ENCODE results near the gene TMUB1.
A peak's percentile ranks its signal among the peaks of the same experiment; 100 is the strongest.
"Not testable (repeated sequence)": the region's sequence is repeated elsewhere in the genome, so short reads cannot be mapped to it uniquely, and the experiment has no call there.

TMUB1 gene

DNA sequence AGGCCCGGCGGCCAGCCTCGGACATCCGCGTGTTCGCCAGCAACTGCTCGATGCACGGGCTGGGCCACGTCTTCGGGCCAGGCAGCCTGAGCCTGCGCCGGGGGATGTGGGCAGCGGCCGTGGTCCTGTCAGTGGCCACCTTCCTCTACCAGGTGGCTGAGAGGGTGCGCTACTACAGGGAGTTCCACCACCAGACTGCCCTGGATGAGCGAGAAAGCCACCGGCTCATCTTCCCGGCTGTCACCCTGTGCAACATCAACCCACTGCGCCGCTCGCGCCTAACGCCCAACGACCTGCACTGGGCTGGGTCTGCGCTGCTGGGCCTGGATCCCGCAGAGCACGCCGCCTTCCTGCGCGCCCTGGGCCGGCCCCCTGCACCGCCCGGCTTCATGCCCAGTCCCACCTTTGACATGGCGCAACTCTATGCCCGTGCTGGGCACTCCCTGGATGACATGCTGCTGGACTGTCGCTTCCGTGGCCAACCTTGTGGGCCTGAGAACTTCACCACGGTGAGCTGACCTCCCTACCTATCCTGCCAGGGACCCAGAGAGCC lies 34.3 kb downstream of the TMUB1 start:
- no peak for DNase-seq

DNA sequence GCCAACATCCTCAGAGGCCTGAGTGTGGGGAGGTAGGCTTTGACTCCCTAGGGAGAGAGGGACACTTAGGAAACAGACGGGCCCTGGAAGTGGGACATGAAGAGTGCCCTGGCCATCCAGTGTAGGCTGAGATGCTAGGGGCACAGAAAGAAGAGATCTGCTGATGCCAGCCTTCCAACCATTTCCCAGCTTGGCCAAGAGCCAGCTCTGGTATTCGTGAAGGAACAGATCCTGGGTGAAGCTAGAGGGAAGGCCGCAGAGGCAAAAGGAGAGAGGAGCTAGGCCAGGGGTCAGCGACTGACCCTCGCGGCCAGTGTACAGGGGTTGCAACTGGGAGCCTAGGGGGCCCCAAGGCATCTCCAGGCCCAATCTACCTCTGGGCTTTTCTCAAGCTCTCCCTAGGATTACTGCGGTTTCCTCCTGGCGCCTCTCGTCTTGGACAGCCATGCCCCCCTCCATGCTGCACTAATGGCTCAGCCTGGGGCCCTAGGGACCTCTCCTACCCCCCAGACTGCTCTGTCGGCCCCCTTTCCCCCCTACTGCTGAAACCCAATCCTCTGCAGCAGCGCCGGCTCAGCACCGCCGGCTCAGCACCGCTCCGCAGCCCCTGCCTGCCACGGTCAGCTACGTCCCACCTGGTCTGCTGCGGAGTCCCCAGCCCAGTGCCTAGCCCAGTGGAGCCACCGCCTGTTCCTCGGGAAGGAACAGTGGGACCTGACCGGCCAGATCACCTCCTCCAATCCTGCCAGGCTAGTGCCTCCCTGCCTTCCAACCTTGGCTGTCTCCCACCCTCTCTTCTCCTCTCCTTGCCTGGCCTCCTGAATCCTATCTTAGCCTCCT lies 35.1 kb downstream of the TMUB1 start, which contains the start of gene ASIC3:
TSS of gene ASIC3 (plus strand) at position 556 of the 840 bp plus-strand sequence. CDS start 355 bp downstream, outside the sequence.
- DNase-seq, result no peak

DNA sequence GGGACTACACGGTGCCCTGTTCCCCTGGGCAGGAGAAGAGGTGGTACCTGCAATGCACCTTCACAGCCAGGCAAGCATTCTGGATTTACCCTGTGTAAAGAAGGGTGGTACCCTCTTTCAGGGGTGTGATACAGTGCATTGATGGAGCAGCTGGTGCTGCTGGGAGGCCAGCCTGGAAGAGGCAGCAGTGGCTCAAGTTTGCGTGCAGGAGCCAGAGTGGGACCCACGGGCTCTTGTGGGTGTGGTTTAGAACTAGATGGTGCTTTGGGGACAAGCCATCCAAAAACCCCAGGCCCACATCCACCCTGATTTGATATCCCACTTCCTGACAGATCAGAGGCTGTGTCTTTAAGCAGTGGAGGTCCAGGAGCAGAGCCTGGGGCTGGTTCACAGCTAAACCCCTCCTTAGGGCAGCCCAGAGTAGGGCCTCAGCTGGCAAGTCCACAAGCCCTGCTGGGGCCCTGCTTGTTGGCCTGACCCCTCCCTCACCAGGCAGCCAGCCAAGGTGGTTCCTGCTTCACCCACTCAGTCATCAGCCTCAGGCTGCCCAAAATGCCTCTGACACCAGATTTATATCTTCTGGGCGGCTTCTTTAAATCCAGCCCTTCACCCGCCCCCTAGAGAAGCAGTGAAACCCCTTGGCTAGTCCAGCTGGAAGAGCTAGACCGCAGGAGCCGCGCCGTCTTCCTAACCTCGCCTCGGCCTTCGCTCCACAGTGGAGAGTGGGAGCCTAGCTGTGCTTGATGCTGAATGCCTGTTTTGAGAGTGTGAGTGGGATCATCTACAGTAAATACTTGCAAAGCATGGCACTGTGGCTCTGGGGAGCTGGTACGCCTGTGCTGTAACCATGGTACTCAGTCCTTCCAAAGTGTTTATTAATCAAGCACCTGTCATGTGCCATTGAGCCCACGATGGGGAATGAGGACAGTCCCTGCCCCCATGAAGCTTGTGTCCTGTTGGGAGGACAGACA lies 36.4 kb downstream of the TMUB1 start:
- DNase-seq, result no peak

DNA sequence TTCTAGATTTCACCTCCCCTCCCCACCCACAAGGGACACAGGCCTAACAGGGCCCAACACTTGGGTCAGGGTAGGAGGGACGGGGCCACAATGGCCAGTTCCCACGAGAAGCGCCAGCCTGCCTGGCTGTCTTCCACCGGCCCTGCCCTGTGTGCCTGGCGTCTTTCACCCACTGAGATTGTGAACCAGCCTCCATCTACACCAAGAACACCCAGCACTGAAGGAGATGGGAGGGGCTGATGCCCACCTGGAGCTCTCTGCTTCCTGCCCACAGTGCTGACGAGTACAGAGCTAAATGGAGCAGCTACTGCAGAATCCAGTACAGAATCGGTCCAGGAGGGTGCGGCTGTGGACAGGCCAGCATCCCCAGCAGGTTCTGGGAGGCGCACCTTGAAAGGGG lies 37.3 kb downstream of the TMUB1 start:
- no peak for DNase-seq

DNA sequence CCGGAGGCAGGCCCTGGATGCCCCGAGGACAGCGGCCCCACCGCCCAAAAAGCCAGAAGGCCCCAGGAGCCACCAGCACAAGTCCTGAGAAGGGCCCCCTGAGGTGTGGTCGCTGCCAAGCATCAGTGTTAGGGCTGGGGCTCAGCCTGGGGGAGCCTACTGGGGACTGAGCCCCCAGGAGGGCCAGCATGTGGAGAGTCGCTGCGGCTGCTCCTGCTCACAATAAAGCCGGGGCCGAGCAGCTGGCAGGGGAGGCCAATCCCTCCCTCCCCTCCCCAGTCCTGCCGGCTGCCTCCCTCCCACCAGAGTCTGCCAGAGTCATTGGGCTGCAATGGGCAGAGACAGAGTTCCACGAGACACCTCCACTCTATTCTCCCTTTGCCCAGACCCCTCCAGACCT lies 38.0 kb downstream of the TMUB1 start:
- DNase-seq, result no peak

DNA sequence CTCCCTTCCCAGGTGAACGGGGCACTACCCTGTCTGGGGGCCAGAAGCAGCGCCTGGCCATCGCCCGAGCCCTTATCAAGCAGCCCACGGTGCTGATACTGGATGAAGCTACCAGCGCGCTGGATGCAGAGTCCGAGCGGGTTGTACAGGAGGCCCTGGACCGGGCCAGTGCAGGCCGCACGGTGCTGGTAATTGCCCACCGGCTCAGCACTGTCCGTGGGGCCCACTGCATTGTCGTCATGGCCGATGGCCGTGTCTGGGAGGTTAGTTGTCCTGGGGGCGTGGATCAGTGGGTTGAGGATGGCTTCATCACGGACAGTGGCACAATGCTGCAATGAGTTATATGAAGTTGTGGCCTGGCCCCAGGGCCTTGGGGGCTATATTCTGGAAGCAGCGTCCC lies 39.3 kb downstream of the TMUB1 start:
- no peak for DNase-seq

DNA sequence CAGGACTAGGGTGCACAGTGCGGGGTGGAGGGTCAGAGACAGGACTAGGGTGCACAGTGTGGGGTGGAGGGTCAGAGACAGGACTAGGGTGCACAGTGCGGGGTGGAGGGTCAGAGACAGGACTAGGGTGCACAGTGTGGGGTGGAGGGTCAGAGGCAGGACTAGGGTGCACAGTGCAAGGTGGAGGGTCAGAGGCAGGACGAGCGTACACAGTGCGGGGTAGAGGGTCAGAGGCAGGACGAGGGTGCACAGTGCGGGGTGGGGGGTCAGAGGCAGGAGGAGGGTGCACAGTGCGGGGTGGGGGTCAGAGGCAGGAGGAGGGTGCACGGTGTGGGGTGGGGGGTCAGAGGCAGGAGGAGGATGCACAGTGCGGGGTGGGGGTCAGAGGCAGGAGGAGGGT lies 39.8 kb downstream of the TMUB1 start:
- not testable (repeated sequence) for DNase-seq

DNA sequence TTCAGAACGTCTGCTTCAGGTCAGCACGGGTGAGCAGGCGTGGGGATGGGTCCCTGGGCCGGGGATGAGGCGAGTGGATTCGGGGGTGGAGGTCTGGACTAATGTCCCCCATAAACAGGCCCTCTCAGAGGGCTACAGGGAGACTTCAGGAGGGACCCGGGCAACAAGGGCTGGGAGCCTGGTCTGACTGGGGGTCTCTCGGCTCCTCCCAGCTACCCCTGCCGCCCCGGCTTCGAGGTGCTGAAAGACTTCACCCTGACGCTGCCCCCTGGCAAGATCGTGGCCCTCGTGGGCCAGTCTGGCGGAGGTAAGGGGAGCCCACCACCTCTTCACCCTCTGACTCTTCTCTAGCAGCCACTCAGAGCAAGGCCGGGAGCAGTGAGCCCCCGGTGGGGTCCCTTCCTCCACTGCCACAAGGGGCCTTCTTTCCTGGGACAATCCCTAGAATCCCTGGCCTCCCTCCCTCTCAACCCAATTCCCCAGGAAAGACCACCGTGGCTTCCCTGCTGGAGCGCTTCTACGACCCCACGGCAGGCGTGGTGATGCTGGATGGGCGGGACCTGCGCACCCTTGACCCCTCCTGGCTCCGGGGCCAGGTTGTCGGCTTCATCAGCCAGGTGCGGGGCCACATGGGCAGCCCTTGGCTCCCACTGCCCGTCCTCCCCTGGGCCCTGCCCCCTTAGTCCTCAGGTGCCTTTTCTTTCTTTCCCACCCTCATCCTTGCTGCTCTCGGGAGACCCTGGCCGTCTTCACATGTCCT lies 42.5 kb downstream of the TMUB1 start:
- no peak for DNase-seq

DNA sequence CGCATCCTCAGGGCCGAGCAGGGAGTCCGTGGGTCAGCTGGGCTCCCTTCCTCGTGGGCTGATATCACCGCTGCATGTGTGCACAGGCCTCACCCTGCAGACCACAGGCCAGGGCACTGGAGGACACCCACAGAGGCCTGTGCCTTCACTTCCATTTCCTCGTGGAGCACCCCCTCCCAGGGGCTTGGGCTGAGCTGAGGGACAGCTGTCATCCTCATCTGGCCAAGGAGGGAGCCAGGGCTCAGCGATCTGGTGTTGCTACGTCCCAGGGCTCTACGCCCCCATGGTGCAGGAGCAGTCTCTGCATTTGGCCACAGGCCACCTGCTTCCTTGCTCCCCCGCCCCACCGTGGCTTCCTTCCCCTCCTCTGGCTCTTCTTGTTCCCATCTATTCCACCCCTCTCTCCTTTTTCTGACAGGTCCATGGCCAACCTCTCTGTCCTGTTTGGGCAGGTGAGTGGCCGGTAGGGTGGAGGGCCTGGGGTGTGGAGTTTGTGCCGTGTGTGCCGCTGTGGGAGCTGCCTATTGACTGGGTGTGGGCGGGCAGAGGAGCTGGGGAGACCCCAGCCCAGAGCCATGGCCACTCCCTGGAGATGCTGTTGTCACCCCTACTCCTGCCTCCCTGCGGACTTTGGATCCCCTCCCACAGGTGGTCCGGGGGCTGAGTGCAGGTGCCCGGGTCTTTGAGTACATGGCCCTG lies 43.3 kb downstream of the TMUB1 start:
- no peak for DNase-seq

DNA sequence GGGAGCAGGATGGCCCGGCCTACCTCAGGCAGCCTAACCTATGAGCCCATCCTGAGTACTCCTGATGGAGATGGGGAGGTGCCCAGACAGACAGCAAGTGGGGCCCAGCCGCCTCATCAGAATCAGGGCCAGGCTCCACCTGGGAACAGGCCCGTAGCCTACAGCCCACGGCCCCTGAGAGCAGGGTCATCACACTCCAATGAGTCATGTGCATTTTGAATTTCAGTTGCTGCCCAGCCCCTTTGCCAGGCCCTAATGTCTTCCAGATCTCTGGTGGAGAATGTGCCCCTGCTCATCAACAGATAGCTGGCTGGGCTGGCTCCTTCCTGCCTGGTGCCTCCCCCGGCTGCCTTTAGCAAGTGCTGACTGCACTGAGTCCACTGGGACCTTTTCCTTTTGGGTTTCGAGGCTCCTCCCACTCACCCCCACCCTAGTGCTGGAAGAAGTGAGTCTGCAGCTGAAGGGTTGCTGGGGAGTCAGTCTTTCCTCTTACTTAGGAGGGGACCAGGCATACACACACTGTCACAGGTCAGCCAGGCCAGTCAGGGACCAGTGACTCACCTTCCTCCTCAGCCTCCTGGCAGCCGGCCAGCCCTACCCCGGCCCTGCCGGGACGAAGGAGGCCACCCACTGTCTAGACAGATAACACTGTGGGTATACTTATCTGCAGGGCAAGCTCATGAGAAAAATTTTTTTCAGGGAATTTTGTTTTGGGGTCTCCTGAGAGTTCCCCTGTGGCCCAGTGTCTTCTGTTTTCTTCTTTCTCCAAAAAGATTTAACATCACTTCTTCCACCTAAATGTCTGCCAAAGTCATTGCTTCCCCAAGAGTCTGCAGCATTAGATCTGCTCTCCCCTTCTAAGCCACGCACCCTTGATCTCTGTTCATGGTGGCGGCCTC lies 44.1 kb downstream of the TMUB1 start:
- peak; percentile 51 to 55 for DNase-seq

DNA sequence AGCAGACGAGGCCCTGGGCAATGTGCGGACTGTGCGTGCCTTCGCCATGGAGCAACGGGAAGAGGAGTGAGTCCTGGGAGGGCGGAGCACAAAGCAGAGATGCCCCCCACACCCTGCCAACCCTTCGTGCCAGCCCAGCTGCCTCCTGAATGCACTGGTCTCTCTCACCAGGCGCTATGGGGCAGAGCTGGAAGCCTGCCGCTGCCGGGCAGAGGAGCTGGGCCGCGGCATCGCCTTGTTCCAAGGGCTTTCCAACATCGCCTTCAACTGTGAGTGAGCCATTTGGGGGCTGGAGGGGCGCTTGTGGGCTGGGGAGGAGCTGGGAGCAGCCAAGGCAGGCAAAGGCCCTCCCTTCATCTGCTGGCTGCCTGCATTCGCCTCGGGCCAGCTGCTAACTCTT lies 47.4 kb downstream of the TMUB1 start:
- no peak for DNase-seq

DNA sequence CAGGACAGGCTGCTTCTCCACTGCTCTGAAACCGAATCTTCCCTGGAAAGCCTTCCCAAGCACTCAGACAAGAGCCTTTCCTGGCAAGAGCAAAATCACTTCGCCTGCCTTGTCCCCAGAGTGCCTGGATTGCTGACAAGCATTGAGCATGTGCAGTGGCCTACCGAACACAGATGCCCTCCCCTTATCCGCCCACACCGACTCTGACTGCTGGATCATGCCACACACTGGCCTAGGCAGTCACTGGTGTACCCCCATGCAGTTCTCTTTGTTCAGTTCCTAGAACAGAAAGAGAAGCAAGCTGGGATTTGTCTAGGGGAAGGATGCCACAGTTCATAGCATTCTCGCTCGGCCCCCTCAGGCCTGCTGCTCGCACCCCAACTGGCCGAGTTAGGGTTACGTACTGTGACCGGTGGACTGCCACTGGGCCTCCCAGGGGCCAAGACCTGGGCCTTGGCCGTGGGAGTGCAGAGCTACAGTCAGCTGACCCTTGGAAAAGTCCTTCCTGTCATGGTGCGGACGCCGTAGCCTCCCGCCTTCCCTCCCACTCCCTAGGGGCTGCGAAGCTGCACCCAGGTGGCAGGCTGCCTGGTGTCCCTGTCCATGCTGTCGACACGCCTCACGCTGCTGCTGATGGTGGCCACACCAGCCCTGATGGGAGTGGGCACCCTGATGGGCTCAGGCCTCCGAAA lies 48.1 kb downstream of the TMUB1 start:
- no peak for DNase-seq

DNA sequence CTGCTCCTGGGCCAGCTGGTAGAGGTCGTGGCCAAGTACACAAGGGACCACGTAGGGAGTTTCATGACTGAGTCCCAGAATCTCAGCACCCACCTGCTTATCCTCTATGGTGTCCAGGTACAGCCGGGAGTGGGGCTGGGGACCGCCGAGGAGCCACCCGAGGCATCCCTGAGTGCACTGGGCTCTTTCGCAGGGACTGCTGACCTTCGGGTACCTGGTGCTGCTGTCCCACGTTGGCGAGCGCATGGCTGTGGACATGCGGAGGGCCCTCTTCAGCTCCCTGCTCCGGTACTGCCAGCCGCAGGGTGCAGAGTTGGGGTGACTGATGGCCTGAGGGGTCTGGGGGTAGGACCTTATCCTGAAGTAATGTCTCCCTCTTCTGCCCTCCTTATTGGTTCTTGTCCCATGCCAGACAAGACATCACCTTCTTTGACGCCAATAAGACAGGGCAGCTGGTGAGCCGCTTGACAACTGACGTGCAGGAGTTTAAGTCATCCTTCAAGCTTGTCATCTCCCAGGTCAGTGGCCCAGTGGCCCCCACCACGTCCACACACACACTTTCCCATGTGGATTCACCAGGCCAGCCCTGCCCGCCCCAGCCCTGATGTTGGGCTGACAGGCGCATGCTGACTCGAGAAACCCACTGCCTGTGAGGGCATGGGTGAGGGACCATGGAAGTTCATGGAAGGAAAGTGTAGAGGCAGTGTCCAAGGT lies 48.8 kb downstream of the TMUB1 start:
- DNase-seq, result no peak

DNA sequence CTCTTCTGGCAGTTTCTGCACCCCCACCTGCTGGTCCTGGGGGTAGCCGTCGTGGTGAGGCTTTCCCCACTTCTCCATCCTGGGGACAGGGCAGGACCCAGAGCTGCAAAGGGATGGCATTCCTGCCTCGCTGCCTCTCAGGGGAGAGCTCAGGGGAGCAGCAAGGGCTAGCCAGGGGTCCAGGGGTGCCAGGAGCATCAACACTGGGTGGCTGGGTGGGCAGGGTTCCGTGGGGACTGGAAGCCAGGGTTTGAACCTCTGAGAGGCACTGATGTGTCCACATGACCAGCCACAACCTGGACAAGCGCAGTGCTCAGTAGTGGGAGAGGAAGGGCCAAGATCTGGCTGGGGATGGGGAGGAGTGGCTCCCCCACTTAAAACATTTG lies 49.4 kb downstream of the TMUB1 start:
- no peak for DNase-seq

DNA sequence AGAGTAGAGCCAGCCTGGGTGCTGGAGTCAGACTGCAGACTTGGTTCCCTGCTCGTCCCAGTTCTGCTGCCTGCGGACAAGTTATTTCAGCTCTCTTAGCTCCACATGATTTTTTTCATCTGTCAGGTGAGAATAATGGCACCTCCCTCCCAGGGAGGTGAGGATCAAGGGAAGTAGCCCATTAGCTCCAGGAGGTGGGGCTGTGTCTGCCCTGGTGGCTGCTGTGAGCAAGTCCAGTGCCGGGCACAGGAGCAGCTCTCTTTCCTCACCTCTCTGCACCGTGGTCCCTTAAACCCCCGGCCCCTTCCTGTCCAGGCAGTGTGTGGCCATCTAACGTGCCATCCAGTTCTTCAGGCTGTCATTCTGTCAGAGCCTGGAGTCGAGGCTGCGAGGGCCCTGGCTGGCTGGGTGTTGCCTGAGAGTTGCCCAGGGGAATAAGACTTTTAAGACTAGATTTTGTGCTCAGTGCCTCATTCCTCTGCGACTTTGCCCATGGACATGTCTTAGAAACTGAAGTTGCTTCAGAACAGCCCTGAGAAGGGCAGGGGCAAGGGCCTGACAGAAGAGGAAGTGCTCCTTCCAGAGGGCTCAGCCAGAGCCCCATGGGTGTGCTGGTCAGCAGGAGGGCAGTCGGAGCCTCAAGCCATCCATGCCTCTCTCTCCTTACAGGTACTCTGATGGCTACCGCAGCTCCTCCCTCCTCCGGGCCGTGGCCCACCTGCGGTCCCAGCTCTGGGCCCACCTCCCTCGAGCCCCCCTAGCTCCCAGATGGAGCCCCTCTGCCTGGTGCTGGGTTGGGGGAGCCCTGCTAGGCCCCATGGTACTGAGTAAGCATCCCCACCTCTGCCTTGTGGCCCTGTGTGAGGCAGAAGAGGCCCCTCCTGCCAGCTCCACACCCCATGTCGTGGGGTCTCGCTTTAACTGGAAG lies 50.1 kb downstream of the TMUB1 start:
- DNase-seq, result peak in 1 of 2 experiments; percentile 2
